Astrocyte (in vitro differentiated cells and primary cell): ENCODE results near the gene HTR1D. TPM values are rescaled to one million over a fixed set of nuclear protein-coding genes. Genes with fewer than 3 reads are reported as not detected.

Source experiments
- DNase-seq: peaks from one replicate; pipeline ENCODE4 v3.0.0-alpha.2; 2010; ENCODE audit warnings: low read depth
- FAIRE-seq: peaks from 2 replicates; lab custom pipeline; 2011; peaks lifted over from hg19 to GRCh38; lab: Jason Lieb, UNC
- H2AFZ ChIP-seq: 2 replicates; pipeline ENCODE4 v1.6.0; 2012; ENCODE audit warnings: low read depth, low read length, inconsistent platforms
- H3K27ac ChIP-seq: 2 replicates; pipeline ENCODE4 v1.5.1; 2011; ENCODE audit warnings: low read depth, low read length, inconsistent platforms
- H3K27me3 ChIP-seq: 2 replicates; pipeline ENCODE4 v1.6.0; 2011; ENCODE audit warnings: low read length, inconsistent platforms; ENCODE audit not compliant: insufficient read depth
- H3K36me3 ChIP-seq: 2 replicates; pipeline ENCODE4 v1.5.1; 2011; ENCODE audit warnings: low read length, inconsistent platforms; ENCODE audit not compliant: insufficient read depth
- H3K4me1 ChIP-seq: 2 replicates; pipeline ENCODE4 v1.5.1; 2011; ENCODE audit warnings: low read length, inconsistent platforms; ENCODE audit not compliant: insufficient read depth
- H3K4me2 ChIP-seq: 2 replicates; pipeline ENCODE4 v1.6.0; 2012; ENCODE audit warnings: low read length, inconsistent platforms
- H3K4me3 ChIP-seq: 2 replicates; pipeline ENCODE4 v1.5.1; 2011; ENCODE audit warnings: low read depth, mild to moderate bottlenecking, low read length, inconsistent platforms; ENCODE audit not compliant: insufficient read depth
- H3K79me2 ChIP-seq: 2 replicates; pipeline ENCODE4 v1.6.0; 2012; ENCODE audit warnings: mild to moderate bottlenecking, low read length, inconsistent platforms; ENCODE audit not compliant: insufficient read depth
- H3K9ac ChIP-seq: 2 replicates; pipeline ENCODE4 v1.6.0; 2012; ENCODE audit warnings: mild to moderate bottlenecking, low read length, inconsistent platforms
- H3K9me3 ChIP-seq: 2 replicates; pipeline ENCODE4 v1.5.1; 2012; ENCODE audit warnings: low read depth, mild to moderate bottlenecking, low read length, inconsistent platforms; ENCODE audit not compliant: insufficient read depth
- H4K20me1 ChIP-seq: 2 replicates; pipeline ENCODE4 v1.6.0; 2012; ENCODE audit warnings: low read length, inconsistent platforms; ENCODE audit not compliant: insufficient read depth
- H3K27ac Mint-ChIP-seq: one replicate; pipeline ENCODE4 v1.8.0; 2021; ENCODE audit warnings: mild to moderate bottlenecking, mixed read lengths; ENCODE audit not compliant: unreplicated experiment
- H3K27me3 Mint-ChIP-seq: one replicate; pipeline ENCODE4 v1.8.0; 2021; ENCODE audit warnings: low read depth, mixed read lengths; ENCODE audit not compliant: unreplicated experiment
- H3K36me3 Mint-ChIP-seq: one replicate; pipeline ENCODE4 v1.8.0; 2021; ENCODE audit warnings: low read depth, mixed read lengths; ENCODE audit not compliant: unreplicated experiment
- H3K4me1 Mint-ChIP-seq: one replicate; pipeline ENCODE4 v1.8.0; 2021; ENCODE audit warnings: low read depth, mixed read lengths; ENCODE audit not compliant: unreplicated experiment
- H3K4me3 Mint-ChIP-seq: one replicate; pipeline ENCODE4 v1.8.0; 2021; ENCODE audit warnings: mild to moderate bottlenecking, moderate library complexity, mixed read lengths; ENCODE audit not compliant: unreplicated experiment
- H3K9me3 Mint-ChIP-seq: one replicate; pipeline ENCODE4 v1.8.0; 2021; ENCODE audit warnings: mild to moderate bottlenecking, mixed read lengths; ENCODE audit not compliant: unreplicated experiment
- CTCF ChIP-seq: IDR thresholded peaks from 2 replicates; pipeline ENCODE4 v1.5.1; 2011; ENCODE audit warnings: low read depth, mild to moderate bottlenecking, inconsistent platforms, low read length, moderate library complexity; ENCODE audit not compliant: insufficient read depth
- EZH2 ChIP-seq: IDR thresholded peaks from 2 replicates; pipeline ENCODE4 v1.6.1; 2012; ENCODE audit warnings: mild to moderate bottlenecking, low read length, inconsistent platforms; ENCODE audit not compliant: insufficient read depth
- total RNA-seq: library from RNA; stranded (reverse); gene quantifications from 2 replicates; pipeline ENCODE4 v1.2.1, GENCODE V29; 2021

The HTR1D gene
- total RNA-seq, 1 donor from 2014 or later: 3.3 TPM

DNA sequence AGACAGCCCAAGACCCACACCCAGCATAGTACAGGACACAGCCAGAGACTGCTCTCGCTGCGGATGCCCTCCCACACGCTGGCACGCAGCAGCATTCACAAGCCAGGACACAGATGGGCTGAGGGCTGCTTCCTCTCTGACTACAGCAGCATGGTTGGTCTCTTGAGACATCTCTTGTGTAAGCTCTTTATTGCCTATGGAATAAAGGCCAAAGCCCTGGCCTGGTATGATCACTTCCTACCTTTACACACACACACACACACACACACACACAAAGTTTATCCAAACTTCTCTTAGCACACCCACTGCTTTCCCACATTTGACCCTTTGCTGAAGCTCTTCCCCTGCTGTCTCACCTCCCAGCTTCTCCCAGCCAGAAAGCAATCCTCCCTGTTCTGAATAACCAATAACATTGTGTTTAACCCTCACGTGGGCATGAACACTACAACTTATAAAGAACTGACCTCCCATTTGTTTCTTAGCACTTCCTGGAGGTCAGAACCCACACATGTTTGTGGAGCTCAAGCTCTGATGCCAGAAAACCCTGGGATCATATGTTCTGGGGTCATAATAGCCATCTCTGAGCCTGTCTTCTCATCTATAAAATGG, 47.5 kb downstream of the HTR1D start:
- TF ChIP-seq CTCF (no peak), EZH2 (no peak)
- Histone ChIP-seq H3K36me3 (no peaks in the 10 kb centered on the region), H2AFZ (peak overlapping the region; percentile 13), H3K4me3 (no peak overlapping the region), H3K4me1 (peaks cover 28% of the 10 kb centered on the region), H4K20me1 (peaks cover 31% of the 10 kb centered on the region), H3K27ac (no peak overlapping the region), H3K4me2 (peak overlapping the region; percentile 98), H3K79me2 (peaks cover 33% of the 10 kb centered on the region), H3K27me3 (no peaks in the 10 kb centered on the region), H3K9ac (peak overlapping the region; percentile 18), H3K9me3 (no peaks in the 10 kb centered on the region)
- peak overlapping the region; percentile 99 for H3K4me3 Mint-ChIP-seq
- peak overlapping the region; percentile 16 for H3K27ac Mint-ChIP-seq
- FAIRE-seq (no peak), DNase-seq (peak; percentile 67)
- H3K9me3 Mint-ChIP-seq: no peaks in the 10 kb centered on the region
- H3K4me1 Mint-ChIP-seq: peaks cover 16% of the 10 kb centered on the region
- no peaks in the 10 kb centered on the region for H3K27me3 Mint-ChIP-seq
- no peaks in the 10 kb centered on the region for H3K36me3 Mint-ChIP-seq

- peaks cover 28% of the 10 kb centered on the region for H3K4me1 ChIP-seq
- H3K4me3 ChIP-seq: peak overlapping the region; percentile 87
- H3K36me3 ChIP-seq: no peaks in the 10 kb centered on the region
- peaks cover 39% of the 10 kb centered on the region for H3K79me2 ChIP-seq
- H2AFZ ChIP-seq: peak overlapping the region; percentile 13
- peak overlapping the region; percentile 18 for H3K9ac ChIP-seq
- FAIRE-seq: no peak
- Mint-ChIP-seq H3K9me3 (no peaks in the 10 kb centered on the region), H3K27ac (peak overlapping the region; percentile 75), H3K27me3 (no peaks in the 10 kb centered on the region), H3K36me3 (no peaks in the 10 kb centered on the region), H3K4me1 (peaks cover 20% of the 10 kb centered on the region), H3K4me3 (peak overlapping the region; percentile 99)
- H3K9me3 ChIP-seq: no peaks in the 10 kb centered on the region
- TF ChIP-seq EZH2 (no peak), CTCF (no peak)
- H3K27me3 ChIP-seq: no peaks in the 10 kb centered on the region
- peak overlapping the region; percentile 98 for H3K4me2 ChIP-seq
- DNase-seq: no peak
- no peak overlapping the region for H3K27ac ChIP-seq
- H4K20me1 ChIP-seq: peaks cover 37% of the 10 kb centered on the region
These were observed 48.1 kb downstream of the HTR1D start for GRCh38 chr1:23169195-23169575.
